Stimulated activated CD8-positive, alpha-beta memory T cell treated with anti-CD3 and anti-CD28 coated beads, Interleukin-4, amount 100 ng/mL, for 48 hours (primary cell): ENCODE results near the gene HHIPL1.

Experiments used
- DNase-seq: peaks from one replicate; pipeline ENCODE4 v3.0.0-alpha.2; 2020

HHIPL1 gene

DNA sequence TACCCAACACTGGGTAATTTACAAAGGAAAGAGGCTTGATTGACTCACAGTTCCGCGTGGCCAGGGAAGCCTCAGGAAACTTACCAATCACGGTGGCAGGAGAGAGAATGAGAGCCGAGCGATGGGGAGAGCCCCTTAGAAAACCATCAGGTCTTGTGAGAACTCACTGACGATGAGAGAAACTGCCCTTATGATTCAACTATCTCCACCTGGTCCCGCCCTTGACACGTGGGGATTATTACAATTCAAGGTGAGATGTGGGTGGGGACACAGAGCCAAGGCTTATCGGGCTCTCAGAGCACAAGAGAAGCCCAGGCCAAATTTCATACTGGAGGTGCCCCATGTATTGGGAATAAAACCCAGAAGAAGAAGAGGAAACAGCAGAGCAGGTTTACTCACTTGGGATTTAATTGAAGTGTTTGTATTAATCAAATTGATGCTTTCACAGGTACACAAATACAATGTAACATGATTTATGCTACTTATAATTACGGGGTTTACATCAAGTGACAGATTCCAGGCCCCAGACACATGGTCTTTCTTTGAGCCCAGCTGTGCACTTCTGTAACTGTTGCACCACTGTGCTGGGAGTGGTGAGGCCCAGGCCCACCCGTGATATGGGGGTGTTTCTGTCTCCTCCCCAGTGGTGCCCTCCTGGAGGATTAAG lies 32.7 kb upstream of the HHIPL1 start:
- DNase-seq: no peak

DNA sequence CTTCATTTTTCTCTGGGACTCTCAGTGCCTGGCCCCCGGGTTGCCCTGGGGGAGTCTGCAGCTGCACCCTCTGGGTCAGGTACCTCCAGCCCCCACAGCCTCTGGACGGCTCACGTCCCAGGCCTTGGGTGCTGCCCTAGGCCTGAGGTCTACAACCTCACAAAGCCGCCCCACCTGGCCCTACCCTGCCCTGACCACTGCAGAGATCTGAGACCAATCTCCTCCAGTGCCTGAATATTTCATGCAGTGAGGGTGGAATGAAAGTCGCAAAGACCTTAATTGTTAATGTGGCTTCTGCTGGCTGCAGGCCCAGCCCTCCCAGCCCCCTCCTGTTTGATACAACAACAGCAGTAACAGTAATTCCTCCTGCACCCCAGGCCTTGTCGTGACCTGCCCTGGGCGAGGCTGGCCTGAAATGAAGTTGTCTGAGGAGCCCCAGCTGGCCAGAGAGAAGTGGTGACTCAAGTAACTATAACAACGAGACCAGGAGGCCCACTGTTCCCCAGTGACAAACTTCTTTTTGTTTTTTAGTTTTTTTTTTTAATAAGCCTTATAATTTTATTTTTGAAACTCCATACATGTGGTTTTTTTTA lies 32.1 kb upstream of the HHIPL1 start:
- DNase-seq: no peak

DNA sequence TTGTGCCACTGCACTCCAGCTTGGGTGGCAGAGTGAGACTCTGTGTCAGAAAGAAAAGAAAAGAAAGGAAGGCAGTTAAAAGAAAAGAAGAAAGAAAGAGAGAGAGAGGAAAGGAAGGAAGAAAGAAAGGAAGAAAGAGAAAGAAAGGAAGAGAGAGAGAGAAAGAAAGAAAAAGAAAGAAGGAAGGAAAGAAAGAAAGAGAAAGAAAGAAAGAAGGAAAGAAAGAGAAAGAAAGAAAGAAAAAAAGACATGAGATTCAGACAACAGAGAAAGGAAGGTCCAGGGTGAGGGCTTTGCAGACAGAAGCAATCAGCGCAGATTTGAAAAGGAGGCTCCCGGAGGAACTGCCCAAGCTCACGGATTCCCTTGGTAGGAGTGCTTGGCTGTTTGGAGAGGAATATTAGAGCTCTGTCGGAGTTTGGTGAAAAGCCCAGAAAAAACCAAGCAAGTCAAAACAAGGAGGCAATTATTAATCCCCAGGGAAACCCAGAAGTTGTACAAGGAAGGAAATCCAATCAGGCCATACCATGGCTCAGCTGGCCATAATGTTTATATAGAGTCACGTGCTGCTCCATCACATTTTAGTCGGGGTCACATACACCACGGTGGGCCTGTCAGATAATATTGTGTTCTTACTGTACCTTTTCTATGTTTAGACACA lies 29.3 kb upstream of the HHIPL1 start:
- no peak for DNase-seq

DNA sequence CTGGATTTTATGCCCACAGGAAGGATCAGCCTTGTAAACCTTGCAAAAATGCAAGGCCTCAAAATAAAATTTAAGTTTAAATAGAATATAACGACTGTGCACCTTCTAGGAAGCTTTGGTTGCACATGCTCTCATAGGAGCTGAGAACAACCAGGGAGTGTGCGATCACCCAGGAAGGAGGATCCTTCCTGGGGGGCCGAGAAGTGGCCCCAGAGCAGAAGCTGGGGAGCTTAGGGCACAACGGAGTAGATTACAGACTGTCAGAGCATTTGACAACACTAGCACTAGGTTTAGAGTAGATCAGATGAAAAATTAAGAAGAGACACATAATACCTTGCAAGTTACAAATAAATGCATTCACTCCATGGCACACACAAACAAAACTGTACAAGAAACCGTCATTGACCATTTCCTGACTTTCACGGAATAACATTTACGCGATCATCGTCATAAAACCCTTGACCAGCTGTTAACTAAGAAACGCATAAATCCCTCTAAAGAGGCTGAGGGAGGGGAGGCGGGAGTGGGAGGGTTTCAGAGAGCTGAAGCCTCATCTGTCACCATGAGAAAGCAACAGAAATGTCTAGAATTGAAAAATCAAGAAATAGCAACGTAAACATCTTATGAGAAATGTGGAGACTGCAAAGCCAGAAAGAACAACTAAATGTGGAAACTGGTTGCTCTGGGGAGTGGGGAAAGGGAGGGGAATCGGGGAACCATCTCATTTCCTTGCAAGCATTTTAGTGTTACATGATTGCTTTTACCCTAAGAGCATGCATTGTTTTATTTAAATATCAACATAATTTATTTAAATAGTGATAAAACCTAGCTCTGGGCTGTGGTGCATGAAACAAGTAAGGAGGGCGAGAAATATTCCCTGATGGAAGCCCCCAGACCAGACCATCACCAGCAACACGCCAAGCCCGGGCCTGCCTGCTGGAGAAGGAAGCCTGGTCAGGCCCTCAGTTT lies 27.8 kb upstream of the HHIPL1 start:
- DNase-seq: no peak

DNA sequence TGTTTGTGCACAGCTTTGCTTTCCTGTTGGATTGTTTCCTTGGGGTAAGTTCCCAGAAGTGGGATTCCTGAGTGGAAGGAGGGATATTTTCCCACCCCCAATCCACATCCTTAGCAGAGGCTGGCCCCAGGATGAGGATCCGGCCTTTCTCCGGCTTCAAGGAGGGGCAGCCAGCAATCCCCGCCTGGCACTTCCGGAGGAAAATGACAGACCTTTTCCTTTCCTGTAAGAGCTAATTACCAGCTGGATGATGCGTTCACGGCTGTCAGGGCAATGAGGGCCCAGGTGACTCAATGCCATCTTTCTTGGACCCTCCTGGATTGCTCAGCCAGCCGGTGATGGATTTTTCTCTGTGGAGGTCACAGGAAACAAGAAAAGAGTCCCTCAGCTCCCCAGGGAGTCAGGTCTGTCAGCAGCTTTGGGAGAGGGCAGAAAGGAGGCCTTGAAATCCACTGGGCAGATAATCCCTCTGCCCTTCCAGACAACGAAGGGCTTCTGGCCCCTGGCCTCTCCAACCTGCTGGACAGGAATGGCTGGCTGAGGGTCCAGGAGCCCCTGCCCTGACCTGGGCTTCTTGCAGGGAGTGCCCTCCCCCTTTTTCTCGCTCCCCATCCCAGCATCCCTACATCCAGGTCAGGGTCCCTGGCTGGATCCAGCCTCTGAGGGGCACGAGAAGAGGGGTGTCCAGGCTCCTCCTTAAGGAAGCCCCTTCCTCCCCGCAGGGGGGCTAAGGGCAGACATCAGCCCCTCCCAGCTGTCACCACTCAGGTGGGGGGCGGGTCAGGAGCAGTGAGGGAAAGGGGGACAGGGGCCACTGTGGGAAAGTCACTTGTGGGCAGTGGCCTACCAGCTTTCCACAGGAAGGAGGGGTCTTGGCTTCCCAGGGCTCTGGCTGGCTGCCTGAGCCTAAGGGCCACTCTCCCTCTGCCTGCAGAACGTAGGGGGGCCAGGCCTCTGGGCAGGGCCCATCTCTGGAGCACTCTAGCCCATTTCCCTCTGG lies 24.8 kb upstream of the HHIPL1 start:
- no peak for DNase-seq

- DNase-seq: no peak
Observed at GRCh38 chr14:99621948-99622347, 23.0 kb upstream of the HHIPL1 start.

DNA sequence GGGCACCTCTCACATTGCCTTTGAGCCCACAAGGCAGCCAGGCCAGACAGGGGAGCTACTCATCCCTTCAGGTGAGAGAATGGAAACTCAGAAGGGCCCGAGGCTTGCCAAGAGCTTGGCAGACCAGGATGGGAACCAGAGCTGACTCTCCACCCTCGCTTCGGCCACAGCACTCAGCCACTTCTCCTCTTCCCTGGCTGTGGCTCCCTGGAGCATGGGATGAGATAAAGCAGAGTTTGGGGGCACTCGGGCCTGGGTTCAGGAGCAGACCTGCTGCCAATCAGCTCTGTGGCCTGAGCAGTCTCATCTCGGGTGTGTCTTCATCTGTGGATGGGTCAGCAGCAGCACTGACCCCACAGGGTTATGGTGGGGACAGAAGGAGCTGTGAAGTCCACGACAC lies 20.9 kb upstream of the HHIPL1 start:
- no peak for DNase-seq

DNA sequence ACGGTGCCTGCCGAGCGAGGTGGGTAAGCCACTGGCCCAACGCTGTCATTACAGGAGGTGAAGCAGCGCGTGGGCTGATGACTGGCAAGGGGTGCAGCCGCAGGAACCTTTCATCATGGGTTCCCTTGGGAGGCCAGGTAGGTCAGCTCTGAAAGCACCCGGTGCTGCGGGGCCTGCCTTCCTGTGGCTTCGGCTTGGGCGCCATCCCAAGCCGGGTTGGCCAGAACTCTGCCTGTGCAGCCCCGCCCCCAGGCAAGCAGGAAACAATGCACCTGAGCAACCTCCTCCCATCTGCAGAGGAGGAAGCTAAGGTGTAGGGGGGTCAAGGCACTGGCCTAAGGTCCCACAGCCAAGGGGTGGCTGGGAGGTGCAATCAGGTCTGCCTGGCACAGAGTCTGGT lies 20.0 kb upstream of the HHIPL1 start:
- no peak for DNase-seq

DNA sequence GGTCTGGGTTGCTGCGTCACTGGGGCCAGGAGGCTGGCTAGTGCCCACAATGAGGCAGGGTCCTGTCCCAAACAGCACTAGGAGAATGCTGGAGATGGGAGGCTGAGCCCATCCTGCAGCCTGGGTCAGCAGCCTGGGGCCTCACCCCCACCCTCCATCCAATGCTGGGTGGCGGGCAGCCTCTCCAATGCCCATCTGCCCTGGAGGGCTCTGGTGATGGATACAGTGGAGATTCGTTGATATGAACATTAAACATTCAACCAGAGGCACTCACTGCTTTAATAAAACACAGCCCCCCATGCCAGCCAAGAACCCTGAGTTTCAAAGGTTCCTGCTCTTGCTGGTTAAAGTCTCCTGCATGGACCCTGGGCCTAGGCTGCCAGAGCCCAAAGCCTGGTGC lies 19.5 kb upstream of the HHIPL1 start:
- no peak for DNase-seq

DNA sequence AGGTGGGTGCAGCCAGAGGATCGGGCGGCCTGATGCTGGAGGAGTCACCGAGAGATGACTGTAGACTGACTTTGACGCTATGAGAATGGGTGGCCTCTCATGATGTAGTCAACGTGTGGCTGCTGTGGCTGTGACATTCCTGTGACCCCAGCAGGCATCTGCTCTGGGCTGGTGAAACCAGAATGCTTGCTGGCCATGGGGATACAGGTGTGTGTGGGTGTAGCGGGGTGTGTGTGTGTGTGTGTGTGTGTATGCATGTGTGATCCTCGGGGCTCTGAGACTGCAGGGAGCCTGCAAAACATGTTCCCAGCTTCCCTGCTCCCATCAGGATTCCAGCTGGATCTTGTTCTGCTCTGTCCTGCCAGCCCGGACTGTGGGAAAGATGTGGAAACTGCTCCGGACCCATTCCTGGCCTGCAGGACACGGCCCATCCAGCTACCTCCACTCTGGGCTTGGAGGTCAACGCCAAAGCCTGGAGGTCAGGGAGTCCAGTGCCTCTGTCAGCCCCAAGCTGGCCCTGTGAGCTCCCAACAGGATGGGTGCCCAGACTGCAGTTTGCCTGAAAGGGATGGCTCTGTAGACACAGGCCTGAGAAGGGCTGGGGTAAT lies 18.8 kb upstream of the HHIPL1 start:
- DNase-seq: no peak

DNA sequence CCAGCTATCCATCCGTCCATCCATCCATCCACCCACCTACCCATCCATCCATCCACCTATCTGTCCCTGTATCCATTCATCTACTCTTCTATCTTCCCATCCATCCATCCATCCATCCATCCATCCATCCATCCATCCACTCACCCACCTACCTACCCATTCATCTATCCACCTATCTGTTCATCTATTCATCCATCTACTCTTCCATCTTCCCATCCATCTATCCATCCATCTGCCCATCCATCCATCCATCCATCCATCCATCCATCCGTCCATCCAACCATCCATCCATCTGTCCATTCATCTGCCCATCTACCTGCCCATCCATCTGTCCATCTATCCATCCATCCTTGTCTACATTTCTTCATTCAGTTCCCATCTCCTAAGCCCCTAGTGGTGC lies 17.8 kb upstream of the HHIPL1 start:
- no peak for DNase-seq

- DNase-seq: peak; percentile 30
Observed at GRCh38 chr14:99627510-99628381, 17.2 kb upstream of the HHIPL1 start.

DNA sequence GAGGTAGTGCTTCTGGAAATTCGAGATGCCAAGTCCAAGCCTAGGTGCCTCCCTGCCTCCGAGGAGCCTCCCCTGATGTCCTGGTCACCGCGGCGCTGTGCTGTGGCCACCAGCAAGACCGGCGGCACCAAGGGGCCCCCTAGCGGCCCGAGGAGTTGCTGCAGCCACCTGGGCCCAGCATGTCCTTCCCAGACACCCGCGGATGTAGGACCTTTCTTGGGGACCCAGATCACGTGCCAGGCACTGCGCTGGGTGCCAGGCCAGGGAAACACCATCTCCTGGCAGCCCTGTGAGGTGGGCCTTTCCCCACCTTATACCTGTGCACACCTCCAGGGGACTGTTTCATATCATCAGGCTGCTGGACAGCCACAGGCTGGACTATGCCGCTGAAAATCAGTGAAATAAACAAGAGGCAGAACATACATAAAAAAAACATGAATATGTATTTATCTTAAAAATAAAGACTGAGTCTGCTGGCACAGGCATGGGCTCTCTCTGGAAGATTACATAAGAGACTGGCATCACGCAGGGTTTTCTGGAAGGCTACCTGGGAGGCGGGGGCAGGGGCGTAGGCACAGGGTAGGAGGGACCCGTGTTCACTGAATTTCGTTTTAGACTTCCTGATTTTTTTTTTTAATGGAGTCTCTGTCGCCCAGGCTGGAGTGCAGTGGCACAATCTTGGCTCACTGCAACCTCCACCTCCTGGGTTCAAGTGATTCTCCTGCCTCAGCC lies 15.9 kb upstream of the HHIPL1 start:
- peak; percentile 80 for DNase-seq

GRCh38 chr14:99630202-99630601 lies 14.7 kb upstream of the HHIPL1 start:
- no peak for DNase-seq

DNA sequence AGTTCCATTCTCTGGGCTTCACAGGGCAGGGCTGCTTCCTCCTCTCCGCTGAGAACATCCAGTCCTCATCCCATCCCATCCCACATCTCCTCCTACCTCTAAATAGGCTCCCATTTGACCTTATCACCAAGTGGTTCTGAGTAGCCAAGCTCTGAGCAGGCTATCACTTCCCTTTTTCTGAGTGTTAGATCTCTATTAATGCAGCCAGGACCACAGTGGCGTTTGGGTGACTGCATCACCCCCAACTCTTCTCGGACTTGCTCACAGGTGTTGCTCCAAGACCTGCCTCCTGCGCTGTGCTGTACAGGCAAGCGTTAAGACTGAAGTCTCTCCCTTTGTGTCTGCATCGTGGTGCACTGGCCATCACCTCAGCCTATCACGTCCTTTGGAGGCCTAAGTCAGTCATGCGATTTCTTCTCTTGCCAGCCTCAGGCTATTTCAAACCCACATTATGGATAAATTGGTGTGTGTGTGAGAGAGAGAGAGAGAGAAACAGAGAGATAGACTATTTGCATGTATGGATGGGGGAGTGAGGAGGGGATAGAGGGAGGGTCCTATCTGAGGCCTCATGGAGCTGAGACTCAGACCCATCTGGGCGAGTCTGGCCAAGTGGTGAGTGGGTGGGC lies 12.4 kb upstream of the HHIPL1 start:
- no peak for DNase-seq

DNA sequence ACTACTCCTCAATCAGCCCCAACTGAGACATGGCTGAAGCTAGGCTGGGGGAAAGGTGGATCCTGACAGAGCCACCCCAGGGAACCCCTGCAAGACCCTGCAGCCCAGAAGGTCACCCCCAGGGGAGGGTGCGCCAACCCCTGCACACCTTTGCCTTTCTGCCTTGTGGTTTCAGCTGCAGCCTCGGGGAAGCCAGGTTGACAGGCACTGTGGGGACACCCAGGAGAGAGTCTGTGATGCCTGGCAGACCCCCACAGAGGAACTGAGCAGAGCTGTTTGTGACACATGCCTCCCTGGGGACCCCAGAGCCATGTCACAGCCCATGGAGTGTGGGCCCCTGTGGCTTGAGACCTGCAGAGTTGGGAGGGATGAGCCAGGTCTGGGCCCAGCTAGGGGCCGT lies 11.8 kb upstream of the HHIPL1 start:
- no peak for DNase-seq

GRCh38 chr14:99633918-99634317 lies 11.0 kb upstream of the HHIPL1 start:
- DNase-seq: no peak

GRCh38 chr14:99634443-99634842 lies 10.5 kb upstream of the HHIPL1 start:
- no peak for DNase-seq

GRCh38 chr14:99635116-99635515 lies 9.8 kb upstream of the HHIPL1 start:
- DNase-seq: no peak
